Thyroid gland (tissue), 4 donors: ENCODE results near the gene MARK4.

Source experiments
- POLR2A ChIP-seq, 2 donors: fragments of 450-650 bp; IDR thresholded peaks; one replicate each; pipeline ENCODE4 v1.6.1; 2017; ENCODE audit warnings: antibody characterized with exemption in 2 of 2, mild to moderate bottlenecking in 2 of 2, moderate library complexity in 1 of 2
- TF ChIP-seq, protein P1 (sequence below), 6 experiments: fragments of 200-600 bp in 3 of 6; fragments of 450-650 bp in 3 of 6; sonication (generic) in 3 of 6; IDR thresholded peaks; one replicate each; pipeline ENCODE4 v1.5.1; 2016 to 2019; ENCODE audit warnings: antibody characterized with exemption in 6 of 6, mild to moderate bottlenecking in 2 of 6, inconsistent platforms in 1 of 6, moderate library complexity in 1 of 6

DNA sequence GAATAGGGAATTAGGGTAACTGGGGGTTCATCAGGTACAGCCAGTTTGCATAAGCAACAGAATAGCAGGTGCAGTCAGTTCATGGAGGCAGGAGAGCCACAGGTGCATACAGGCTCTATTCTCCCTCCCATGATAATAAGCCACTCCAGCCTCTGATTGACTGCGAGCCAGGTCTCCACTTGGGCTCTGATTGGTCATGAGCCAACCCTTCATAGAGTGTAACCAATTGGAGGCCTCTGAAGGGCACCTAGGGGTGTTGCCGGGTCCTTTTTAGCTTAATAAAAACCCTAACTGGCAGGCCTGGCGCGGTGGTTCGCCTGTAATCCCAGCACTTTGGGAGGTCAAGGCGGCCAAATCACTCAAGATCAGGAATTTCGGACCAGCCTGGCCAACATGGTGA, 80.3 kb downstream of the MARK4 start:
- TF ChIP-seq POLR2A (IDR thresholded peaks at IDR 0.05) = no peak
- TF ChIP-seq, protein P1, sequence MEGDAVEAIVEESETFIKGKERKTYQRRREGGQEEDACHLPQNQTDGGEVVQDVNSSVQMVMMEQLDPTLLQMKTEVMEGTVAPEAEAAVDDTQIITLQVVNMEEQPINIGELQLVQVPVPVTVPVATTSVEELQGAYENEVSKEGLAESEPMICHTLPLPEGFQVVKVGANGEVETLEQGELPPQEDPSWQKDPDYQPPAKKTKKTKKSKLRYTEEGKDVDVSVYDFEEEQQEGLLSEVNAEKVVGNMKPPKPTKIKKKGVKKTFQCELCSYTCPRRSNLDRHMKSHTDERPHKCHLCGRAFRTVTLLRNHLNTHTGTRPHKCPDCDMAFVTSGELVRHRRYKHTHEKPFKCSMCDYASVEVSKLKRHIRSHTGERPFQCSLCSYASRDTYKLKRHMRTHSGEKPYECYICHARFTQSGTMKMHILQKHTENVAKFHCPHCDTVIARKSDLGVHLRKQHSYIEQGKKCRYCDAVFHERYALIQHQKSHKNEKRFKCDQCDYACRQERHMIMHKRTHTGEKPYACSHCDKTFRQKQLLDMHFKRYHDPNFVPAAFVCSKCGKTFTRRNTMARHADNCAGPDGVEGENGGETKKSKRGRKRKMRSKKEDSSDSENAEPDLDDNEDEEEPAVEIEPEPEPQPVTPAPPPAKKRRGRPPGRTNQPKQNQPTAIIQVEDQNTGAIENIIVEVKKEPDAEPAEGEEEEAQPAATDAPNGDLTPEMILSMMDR (IDR thresholded peaks at IDR 0.05) = no peak
